SK-N-SH treated with all-trans-retinoic acid at 6 μM for 48 hours (cell line): Measurements from ENCODE around the gene TEX54.
A peak's percentile ranks its signal among the peaks of the same experiment; 100 is the strongest.

Experiments
- ATAC-seq: fragments of 200-7000 bp; cut with Tn5 transposase; 3 replicates; pipeline ENCODE4 v1.9.1; 2020; ENCODE audit warnings: mild to moderate bottlenecking, moderate library complexity
- ARNTL ChIP-seq: fragments of 450-650 bp; formaldehyde crosslinking; IDR thresholded peaks from 2 replicates; pipeline ENCODE4 v1.5.0; 2020; ENCODE audit warnings: low read depth, mild to moderate bottlenecking, moderate library complexity, borderline replicate concordance
- BACH2 ChIP-seq: fragments of 250-450 bp; sonication (Bioruptor Pico); IDR thresholded peaks from 2 replicates; pipeline ENCODE4 v1.9.0; 2021; ENCODE audit warnings: mild to moderate bottlenecking, borderline replicate concordance
- ESRRG ChIP-seq: fragments of 250-450 bp; sonication (Bioruptor Pico); IDR thresholded peaks from 2 replicates; pipeline ENCODE4 v1.6.1; 2021; ENCODE audit warnings: mild to moderate bottlenecking
- GLIS3 ChIP-seq: fragments of 250-450 bp; sonication (Bioruptor Pico); IDR thresholded peaks from 2 replicates; pipeline ENCODE4 v1.5.0; 2020; ENCODE audit warnings: mild to moderate bottlenecking, moderate library complexity
- ISL1 ChIP-seq: fragments of 250-450 bp; sonication (Bioruptor Pico); IDR thresholded peaks from 2 replicates; pipeline ENCODE4 v2.1.2; 2022; ENCODE audit warnings: mild to moderate bottlenecking, moderate library complexity
- RARB ChIP-seq: fragments of 250-450 bp; sonication (Bioruptor Pico); IDR thresholded peaks from 2 replicates; pipeline ENCODE4 v1.8.0; 2021; ENCODE audit warnings: mild to moderate bottlenecking, moderate library complexity
- SNAI2 ChIP-seq: fragments of 250-450 bp; sonication (Bioruptor Pico); IDR thresholded peaks from 2 replicates; pipeline ENCODE4 v1.5.0; 2020; ENCODE audit warnings: mild to moderate bottlenecking, moderate library complexity
- TCF4 ChIP-seq: fragments of 250-450 bp; sonication (Bioruptor Pico); IDR thresholded peaks from 2 replicates; pipeline ENCODE4 v1.8.0; 2021; ENCODE audit warnings: mild to moderate bottlenecking, moderate library complexity, borderline replicate concordance
- TOX ChIP-seq: fragments of 250-450 bp; sonication (Bioruptor Pico); IDR thresholded peaks from 2 replicates; pipeline ENCODE4 v1.8.0; 2021; ENCODE audit warnings: mild to moderate bottlenecking, moderate library complexity, borderline replicate concordance
- ZC3H10 ChIP-seq: fragments of 250-450 bp; sonication (Bioruptor Pico); IDR thresholded peaks from 2 replicates; pipeline ENCODE4 v1.5.1; 2021; ENCODE audit warnings: mild to moderate bottlenecking, moderate library complexity
- ZFP30 ChIP-seq: fragments of 450-650 bp; formaldehyde crosslinking; IDR thresholded peaks from 2 replicates; pipeline ENCODE4 v1.5.0; 2022; ENCODE audit warnings: mild to moderate bottlenecking, moderate library complexity
- ZNF565 ChIP-seq: fragments of 450-650 bp; formaldehyde crosslinking; conservative IDR thresholded peaks from 2 replicates; pipeline ENCODE4 v1.5.0; 2020; ENCODE audit warnings: low read depth, mild to moderate bottlenecking, moderate library complexity
- ZNF8 ChIP-seq: fragments of 450-650 bp; formaldehyde crosslinking; IDR thresholded peaks from 2 replicates; pipeline ENCODE4 v1.5.0; 2020; ENCODE audit warnings: mild to moderate bottlenecking, moderate library complexity
- TF ChIP-seq, protein P1 (sequence below): fragments of 250-450 bp; sonication (Bioruptor Pico); IDR thresholded peaks from 2 replicates; pipeline ENCODE4 v1.5.0; 2020; ENCODE audit warnings: mild to moderate bottlenecking, moderate library complexity
- TF ChIP-seq, protein P2 (sequence below): fragments of 250-450 bp; sonication (Bioruptor Pico); IDR thresholded peaks from 2 replicates; pipeline ENCODE4 v1.5.1; 2020; ENCODE audit warnings: low read depth, mild to moderate bottlenecking, moderate library complexity
- TF ChIP-seq, protein P3 (sequence below): fragments of 250-450 bp; sonication (Bioruptor Pico); IDR thresholded peaks from 2 replicates; pipeline ENCODE4 v1.5.1; 2021; ENCODE audit warnings: mild to moderate bottlenecking, moderate library complexity
- TF ChIP-seq, protein P4 (sequence below): fragments of 250-450 bp; sonication (Bioruptor Pico); IDR thresholded peaks from 2 replicates; pipeline ENCODE4 v1.8.0; 2020; ENCODE audit warnings: mild to moderate bottlenecking, moderate library complexity, borderline replicate concordance

Gene TEX54

DNA sequence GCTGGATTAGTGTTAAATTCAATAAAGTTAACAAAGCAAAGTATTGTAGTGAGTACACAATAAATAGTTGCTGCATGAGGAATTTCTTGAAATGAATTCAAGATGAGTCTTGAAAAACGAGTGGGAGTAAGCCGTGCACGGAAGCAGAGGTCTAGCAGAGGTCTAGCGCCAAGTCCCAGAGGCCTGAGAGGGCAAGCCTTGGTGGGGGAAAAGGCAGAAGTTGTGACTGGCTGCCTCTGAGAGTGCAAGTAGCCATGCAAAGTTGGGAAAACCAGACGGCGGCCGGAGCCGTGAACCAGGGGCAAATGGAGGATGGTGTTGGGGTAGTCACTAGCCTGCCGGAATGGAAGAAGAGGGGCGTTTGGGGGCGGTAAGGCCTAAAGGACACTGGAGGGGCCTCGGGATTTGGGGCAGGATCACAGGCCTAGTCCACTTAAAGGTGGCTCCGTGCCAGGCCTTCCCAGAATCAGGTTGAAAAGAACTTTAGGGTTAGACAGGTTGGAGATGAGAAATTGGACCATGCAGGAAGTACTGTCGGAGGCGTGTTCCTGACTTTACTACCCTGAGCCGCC, 47.7 kb upstream of the TEX54 start:
- TF ChIP-seq BACH2 (CRISPR knock-in tag): no peak
- no peak for TF ChIP-seq ZNF565 (CRISPR knock-in tag)
- TF ChIP-seq, protein P1, sequence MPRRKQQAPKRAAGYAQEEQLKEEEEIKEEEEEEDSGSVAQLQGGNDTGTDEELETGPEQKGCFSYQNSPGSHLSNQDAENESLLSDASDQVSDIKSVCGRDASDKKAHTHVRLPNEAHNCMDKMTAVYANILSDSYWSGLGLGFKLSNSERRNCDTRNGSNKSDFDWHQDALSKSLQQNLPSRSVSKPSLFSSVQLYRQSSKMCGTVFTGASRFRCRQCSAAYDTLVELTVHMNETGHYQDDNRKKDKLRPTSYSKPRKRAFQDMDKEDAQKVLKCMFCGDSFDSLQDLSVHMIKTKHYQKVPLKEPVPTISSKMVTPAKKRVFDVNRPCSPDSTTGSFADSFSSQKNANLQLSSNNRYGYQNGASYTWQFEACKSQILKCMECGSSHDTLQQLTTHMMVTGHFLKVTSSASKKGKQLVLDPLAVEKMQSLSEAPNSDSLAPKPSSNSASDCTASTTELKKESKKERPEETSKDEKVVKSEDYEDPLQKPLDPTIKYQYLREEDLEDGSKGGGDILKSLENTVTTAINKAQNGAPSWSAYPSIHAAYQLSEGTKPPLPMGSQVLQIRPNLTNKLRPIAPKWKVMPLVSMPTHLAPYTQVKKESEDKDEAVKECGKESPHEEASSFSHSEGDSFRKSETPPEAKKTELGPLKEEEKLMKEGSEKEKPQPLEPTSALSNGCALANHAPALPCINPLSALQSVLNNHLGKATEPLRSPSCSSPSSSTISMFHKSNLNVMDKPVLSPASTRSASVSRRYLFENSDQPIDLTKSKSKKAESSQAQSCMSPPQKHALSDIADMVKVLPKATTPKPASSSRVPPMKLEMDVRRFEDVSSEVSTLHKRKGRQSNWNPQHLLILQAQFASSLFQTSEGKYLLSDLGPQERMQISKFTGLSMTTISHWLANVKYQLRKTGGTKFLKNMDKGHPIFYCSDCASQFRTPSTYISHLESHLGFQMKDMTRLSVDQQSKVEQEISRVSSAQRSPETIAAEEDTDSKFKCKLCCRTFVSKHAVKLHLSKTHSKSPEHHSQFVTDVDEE: no peak
- no peak for TF ChIP-seq ZFP30 (CRISPR knock-in tag)
- no peak for TF ChIP-seq ISL1 (CRISPR knock-in tag)
- TF ChIP-seq, protein P2, sequence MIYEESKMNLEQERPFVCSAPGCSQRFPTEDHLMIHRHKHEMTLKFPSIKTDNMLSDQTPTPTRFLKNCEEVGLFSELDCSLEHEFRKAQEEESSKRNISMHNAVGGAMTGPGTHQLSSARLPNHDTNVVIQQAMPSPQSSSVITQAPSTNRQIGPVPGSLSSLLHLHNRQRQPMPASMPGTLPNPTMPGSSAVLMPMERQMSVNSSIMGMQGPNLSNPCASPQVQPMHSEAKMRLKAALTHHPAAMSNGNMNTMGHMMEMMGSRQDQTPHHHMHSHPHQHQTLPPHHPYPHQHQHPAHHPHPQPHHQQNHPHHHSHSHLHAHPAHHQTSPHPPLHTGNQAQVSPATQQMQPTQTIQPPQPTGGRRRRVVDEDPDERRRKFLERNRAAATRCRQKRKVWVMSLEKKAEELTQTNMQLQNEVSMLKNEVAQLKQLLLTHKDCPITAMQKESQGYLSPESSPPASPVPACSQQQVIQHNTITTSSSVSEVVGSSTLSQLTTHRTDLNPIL (CRISPR knock-in tag): no peak
- TF ChIP-seq, protein P3, sequence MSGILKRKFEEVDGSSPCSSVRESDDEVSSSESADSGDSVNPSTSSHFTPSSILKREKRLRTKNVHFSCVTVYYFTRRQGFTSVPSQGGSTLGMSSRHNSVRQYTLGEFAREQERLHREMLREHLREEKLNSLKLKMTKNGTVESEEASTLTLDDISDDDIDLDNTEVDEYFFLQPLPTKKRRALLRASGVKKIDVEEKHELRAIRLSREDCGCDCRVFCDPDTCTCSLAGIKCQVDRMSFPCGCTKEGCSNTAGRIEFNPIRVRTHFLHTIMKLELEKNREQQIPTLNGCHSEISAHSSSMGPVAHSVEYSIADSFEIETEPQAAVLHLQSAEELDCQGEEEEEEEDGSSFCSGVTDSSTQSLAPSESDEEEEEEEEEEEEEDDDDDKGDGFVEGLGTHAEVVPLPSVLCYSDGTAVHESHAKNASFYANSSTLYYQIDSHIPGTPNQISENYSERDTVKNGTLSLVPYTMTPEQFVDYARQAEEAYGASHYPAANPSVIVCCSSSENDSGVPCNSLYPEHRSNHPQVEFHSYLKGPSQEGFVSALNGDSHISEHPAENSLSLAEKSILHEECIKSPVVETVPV (CRISPR knock-in tag): no peak
- TF ChIP-seq TOX (CRISPR knock-in tag): no peak
- TF ChIP-seq TCF4 (CRISPR knock-in tag): no peak
- TF ChIP-seq ZNF8 (CRISPR knock-in tag): no peak
- TF ChIP-seq ZC3H10 (CRISPR knock-in tag): no peak
- TF ChIP-seq ESRRG (CRISPR knock-in tag): no peak
- TF ChIP-seq, all 23 proteins: peak for 0
- ATAC-seq: peak; percentile 57

DNA sequence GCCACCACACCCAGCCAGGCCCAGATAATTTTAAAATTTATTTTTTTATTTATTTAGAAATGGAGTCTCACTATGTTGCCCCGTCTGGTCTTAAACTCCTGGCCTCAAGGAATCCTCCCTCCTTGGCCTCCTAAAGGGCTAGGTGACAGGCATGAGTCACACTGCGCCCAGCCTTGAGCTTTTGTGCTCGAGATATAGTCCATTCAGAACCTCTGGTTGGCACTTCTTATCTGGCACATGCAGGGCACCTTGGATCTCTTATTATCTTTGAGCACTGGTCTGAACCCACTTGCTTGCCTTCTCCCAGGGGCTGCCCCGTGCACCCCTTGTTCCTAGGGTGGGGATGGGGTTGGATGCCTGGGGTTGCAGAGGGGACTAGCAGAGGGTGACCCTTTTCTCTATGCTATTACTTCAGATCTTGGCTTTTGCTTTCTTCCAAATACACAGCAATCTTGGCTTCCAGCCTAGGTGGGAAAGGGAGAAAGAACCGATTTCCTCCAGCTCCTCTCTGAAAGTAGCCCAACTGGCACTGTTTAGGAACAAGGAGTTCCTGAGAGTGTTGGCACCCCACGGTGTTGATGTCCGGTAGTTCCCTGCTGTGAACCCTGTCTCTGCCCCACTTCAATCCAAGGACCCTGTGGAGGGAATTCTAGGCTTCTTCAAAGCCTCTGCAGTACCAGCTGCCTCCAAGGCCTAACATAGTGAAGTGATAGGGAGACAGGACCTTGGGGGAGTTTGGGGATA, 46.8 kb upstream of the TEX54 start:
- no peak for TF ChIP-seq TOX (CRISPR knock-in tag)
- no peak for TF ChIP-seq ZNF8 (CRISPR knock-in tag)
- no peak for ATAC-seq

DNA sequence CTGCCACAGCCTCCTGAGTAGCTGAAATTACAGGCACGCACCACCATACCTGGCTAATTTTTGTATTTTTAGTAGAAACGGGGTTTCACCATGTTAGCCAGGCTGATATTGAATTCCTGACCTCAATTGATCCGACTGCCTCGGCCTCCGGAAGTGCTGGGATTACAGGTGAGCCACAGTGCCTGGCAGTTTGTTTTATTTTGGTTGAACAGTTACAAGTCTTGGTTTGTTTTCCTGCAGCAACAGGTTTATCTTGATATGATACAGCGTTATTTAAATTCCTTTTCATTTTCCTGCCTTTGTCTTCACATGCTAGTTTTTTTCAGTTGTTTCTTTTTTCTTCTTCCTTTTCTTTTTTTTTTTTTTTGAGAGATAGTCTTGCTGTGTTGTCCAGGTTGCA, 44.1 kb upstream of the TEX54 start:
- TF ChIP-seq TCF4 (CRISPR knock-in tag): no peak
- no peak for TF ChIP-seq SNAI2 (CRISPR knock-in tag)
- no peak for TF ChIP-seq ESRRG (CRISPR knock-in tag)
- no peak for TF ChIP-seq ZNF565 (CRISPR knock-in tag)
- TF ChIP-seq GLIS3 (CRISPR knock-in tag): no peak
- TF ChIP-seq RARB (CRISPR knock-in tag): no peak
- no peak for TF ChIP-seq ZC3H10 (CRISPR knock-in tag)
- TF ChIP-seq, all 23 proteins: peak for 0
- ATAC-seq: no peak

DNA sequence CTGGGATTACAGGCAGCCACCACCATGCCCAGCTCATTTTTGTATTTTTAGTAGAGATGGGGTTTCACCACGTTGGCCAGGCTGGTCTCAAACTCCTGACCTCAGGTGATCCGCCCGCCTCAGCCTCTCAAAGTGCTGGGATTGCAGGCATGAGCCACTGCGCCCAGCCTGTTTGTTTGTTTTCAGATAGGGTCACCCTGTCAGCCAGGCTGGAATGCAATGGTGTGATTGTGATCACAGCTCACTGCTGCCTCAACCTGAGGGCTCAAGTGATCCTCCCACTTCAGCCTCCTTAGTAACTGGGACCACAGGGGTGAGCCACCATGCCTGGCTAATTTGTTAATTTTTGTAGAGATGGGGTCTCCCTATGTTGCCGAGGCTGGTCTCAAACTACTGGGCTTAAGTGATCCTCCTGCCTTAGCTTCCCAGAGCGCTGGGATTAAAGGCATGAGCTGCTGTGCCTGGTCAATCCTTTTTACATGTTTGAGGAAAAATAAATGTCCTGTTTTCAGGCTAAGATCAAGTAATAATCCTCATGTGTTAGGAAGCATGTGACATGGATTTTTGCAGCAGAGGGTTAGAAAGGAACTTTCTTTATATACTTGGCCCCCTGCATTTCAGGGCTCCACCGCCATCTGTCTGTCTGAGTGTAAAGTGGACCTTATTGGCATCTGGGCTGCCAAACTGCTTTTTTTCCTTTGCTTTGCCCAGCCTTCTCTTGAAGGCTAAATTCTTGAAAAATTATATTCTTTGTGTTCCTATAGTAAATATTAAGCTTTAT, 43.2 kb upstream of the TEX54 start:
- ATAC-seq: no peak
- TF ChIP-seq, protein P4, sequence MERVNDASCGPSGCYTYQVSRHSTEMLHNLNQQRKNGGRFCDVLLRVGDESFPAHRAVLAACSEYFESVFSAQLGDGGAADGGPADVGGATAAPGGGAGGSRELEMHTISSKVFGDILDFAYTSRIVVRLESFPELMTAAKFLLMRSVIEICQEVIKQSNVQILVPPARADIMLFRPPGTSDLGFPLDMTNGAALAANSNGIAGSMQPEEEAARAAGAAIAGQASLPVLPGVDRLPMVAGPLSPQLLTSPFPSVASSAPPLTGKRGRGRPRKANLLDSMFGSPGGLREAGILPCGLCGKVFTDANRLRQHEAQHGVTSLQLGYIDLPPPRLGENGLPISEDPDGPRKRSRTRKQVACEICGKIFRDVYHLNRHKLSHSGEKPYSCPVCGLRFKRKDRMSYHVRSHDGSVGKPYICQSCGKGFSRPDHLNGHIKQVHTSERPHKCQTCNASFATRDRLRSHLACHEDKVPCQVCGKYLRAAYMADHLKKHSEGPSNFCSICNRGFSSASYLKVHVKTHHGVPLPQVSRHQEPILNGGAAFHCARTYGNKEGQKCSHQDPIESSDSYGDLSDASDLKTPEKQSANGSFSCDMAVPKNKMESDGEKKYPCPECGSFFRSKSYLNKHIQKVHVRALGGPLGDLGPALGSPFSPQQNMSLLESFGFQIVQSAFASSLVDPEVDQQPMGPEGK (CRISPR knock-in tag): no peak
- no peak for TF ChIP-seq ARNTL (CRISPR knock-in tag)
- no peak for TF ChIP-seq ZNF8 (CRISPR knock-in tag)
- no peak for TF ChIP-seq ESRRG (CRISPR knock-in tag)
- no peak for TF ChIP-seq BACH2 (CRISPR knock-in tag)
- TF ChIP-seq, protein P3 (CRISPR knock-in tag): no peak
- no peak for TF ChIP-seq TCF4 (CRISPR knock-in tag)
- TF ChIP-seq GLIS3 (CRISPR knock-in tag): no peak
- no peak for TF ChIP-seq SNAI2 (CRISPR knock-in tag)
